Measurements from ENCODE around the gene CD52. TPM values are rescaled to one million over a fixed set of nuclear protein-coding genes. Genes with fewer than 3 reads are reported as not detected.
A peak's percentile ranks its signal among the peaks of the same experiment; 100 is the strongest.

CD52 gene
- total and polyA plus RNA-seq, 2 experiments from 2014 or later = 7.3 TPM; not detected in 1

DNA sequence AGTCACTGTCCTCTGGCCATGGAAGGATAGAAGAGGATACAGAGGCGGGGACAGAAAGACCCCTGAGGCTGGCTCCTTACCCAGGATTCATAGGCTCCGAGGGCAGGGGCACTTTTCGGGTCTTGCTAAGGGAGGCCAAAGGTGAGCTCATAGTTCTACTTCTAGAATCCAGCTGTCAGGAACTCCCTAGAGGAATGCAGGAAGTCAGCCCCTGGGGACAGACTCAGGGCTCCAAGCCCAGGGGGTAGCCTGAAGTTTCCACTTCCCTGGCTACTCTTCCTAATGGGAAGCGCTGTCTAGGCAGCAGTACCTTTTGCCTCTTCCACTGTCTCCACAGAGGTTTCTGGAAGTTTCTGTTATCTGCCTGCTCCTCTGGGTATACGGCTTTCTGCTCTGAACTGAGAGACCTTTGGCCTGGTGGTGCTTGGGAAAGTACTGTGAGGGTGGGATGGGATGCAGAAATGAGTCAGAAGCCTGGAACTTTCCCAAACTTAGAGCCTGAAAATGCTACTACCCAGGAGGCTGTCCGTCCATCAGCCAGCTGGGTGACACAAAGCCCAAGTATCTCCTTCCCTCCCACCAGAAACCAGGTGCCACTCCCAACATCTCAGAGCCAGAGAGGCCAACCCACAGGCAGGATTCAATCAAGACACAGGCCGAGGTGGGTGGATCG, 14.9 kb upstream of the CD52 start:
- no peak overlapping the region for H3K4me3 Mint-ChIP-seq
- Histone ChIP-seq H4K20me1 (replicated peaks; ENCODE audit: insufficient read depth) (no peaks in the 10 kb centered on the region), H3K4me2 (no peak overlapping the region), H3K79me2 (replicated peaks; ENCODE audit: insufficient read depth) (0 out of 2 replicates have a peak, but pooled peaks cover 9% of the 10 kb centered on the region), H3K4me1 (ENCODE audit: insufficient read depth) (peaks cover 10% of the 10 kb centered on the region), H2AFZ (no peak overlapping the region), H3K36me3 (ENCODE audit: insufficient read depth) (no peaks in the 10 kb centered on the region), H3K9me2 (ENCODE audit: insufficient read depth) (no peaks in the 10 kb centered on the region), H3K27ac (ENCODE audit: low read depth) (no peak overlapping the region), H3K27me3 (ENCODE audit: insufficient read depth) (no peaks in the 10 kb centered on the region), H3F3A (replicated peaks; ENCODE audit: low read depth) (0 out of 2 replicates have a peak, but pooled peaks cover 5% of the 10 kb centered on the region), H3K4me3 (no peak overlapping the region)
- ATAC-seq (no peak), DNase-seq (ENCODE audit: low spot score) (peak; percentile 28)
- no peak overlapping the region for H3K27ac Mint-ChIP-seq
- no peaks in the 10 kb centered on the region for H3K9me3 Mint-ChIP-seq
- no peaks in the 10 kb centered on the region for H3K36me3 Mint-ChIP-seq (ENCODE audit: low read depth)
- H3K4me1 Mint-ChIP-seq = peaks cover 16% of the 10 kb centered on the region; the same call in 2 of the 3 replicates
- TF ChIP-seq, protein P1, sequence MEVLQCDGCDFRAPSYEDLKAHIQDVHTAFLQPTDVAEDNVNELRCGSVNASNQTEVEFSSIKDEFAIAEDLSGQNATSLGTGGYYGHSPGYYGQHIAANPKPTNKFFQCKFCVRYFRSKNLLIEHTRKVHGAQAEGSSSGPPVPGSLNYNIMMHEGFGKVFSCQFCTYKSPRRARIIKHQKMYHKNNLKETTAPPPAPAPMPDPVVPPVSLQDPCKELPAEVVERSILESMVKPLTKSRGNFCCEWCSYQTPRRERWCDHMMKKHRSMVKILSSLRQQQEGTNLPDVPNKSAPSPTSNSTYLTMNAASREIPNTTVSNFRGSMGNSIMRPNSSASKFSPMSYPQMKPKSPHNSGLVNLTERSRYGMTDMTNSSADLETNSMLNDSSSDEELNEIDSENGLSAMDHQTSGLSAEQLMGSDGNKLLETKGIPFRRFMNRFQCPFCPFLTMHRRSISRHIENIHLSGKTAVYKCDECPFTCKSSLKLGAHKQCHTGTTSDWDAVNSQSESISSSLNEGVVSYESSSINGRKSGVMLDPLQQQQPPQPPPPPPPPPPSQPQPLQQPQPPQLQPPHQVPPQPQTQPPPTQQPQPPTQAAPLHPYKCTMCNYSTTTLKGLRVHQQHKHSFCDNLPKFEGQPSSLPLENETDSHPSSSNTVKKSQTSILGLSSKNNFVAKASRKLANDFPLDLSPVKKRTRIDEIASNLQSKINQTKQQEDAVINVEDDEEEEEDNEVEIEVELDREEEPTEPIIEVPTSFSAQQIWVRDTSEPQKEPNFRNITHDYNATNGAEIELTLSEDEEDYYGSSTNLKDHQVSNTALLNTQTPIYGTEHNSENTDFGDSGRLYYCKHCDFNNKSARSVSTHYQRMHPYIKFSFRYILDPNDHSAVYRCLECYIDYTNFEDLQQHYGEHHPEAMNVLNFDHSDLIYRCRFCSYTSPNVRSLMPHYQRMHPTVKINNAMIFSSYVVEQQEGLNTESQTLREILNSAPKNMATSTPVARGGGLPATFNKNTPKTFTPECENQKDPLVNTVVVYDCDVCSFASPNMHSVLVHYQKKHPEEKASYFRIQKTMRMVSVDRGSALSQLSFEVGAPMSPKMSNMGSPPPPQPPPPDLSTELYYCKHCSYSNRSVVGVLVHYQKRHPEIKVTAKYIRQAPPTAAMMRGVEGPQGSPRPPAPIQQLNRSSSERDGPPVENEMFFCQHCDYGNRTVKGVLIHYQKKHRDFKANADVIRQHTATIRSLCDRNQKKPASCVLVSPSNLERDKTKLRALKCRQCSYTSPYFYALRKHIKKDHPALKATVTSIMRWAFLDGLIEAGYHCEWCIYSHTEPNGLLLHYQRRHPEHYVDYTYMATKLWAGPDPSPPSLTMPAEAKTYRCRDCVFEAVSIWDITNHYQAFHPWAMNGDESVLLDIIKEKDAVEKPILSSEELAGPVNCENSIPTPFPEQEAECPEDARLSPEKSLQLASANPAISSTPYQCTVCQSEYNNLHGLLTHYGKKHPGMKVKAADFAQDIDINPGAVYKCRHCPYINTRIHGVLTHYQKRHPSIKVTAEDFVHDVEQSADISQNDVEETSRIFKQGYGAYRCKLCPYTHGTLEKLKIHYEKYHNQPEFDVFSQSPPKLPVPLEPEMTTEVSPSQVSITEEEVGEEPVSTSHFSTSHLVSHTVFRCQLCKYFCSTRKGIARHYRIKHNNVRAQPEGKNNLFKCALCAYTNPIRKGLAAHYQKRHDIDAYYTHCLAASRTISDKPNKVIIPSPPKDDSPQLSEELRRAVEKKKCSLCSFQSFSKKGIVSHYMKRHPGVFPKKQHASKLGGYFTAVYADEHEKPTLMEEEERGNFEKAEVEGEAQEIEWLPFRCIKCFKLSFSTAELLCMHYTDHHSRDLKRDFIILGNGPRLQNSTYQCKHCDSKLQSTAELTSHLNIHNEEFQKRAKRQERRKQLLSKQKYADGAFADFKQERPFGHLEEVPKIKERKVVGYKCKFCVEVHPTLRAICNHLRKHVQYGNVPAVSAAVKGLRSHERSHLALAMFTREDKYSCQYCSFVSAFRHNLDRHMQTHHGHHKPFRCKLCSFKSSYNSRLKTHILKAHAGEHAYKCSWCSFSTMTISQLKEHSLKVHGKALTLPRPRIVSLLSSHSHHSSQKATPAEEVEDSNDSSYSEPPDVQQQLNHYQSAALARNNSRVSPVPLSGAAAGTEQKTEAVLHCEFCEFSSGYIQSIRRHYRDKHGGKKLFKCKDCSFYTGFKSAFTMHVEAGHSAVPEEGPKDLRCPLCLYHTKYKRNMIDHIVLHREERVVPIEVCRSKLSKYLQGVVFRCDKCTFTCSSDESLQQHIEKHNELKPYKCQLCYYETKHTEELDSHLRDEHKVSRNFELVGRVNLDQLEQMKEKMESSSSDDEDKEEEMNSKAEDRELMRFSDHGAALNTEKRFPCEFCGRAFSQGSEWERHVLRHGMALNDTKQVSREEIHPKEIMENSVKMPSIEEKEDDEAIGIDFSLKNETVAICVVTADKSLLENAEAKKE (CRISPR knock-in tag; IDR thresholded peaks at IDR 0.05) = no peak
- TF ChIP-seq POLR2AphosphoS5 (IDR thresholded peaks at IDR 0.05; ENCODE audit: low read depth) (no peak), CREB1 (CRISPR knock-in tag; IDR thresholded peaks at IDR 0.05; ENCODE audit: low read depth) (no peak), EZH2 (IDR thresholded peaks at IDR 0.05; ENCODE audit: low read depth, unreplicated experiment) (no peak), STAT1 (IDR thresholded peaks at IDR 0.05; ENCODE audit: unreplicated experiment) (no peak), ZNF114 (CRISPR knock-in tag; IDR thresholded peaks at IDR 0.05) (no peak)
- TF ChIP-seq, protein P2, sequence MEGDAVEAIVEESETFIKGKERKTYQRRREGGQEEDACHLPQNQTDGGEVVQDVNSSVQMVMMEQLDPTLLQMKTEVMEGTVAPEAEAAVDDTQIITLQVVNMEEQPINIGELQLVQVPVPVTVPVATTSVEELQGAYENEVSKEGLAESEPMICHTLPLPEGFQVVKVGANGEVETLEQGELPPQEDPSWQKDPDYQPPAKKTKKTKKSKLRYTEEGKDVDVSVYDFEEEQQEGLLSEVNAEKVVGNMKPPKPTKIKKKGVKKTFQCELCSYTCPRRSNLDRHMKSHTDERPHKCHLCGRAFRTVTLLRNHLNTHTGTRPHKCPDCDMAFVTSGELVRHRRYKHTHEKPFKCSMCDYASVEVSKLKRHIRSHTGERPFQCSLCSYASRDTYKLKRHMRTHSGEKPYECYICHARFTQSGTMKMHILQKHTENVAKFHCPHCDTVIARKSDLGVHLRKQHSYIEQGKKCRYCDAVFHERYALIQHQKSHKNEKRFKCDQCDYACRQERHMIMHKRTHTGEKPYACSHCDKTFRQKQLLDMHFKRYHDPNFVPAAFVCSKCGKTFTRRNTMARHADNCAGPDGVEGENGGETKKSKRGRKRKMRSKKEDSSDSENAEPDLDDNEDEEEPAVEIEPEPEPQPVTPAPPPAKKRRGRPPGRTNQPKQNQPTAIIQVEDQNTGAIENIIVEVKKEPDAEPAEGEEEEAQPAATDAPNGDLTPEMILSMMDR (conservative IDR thresholded peaks at IDR 0.05; ENCODE audit: low read depth in 2 of 2) = no peak
- TF ChIP-seq, protein P3, sequence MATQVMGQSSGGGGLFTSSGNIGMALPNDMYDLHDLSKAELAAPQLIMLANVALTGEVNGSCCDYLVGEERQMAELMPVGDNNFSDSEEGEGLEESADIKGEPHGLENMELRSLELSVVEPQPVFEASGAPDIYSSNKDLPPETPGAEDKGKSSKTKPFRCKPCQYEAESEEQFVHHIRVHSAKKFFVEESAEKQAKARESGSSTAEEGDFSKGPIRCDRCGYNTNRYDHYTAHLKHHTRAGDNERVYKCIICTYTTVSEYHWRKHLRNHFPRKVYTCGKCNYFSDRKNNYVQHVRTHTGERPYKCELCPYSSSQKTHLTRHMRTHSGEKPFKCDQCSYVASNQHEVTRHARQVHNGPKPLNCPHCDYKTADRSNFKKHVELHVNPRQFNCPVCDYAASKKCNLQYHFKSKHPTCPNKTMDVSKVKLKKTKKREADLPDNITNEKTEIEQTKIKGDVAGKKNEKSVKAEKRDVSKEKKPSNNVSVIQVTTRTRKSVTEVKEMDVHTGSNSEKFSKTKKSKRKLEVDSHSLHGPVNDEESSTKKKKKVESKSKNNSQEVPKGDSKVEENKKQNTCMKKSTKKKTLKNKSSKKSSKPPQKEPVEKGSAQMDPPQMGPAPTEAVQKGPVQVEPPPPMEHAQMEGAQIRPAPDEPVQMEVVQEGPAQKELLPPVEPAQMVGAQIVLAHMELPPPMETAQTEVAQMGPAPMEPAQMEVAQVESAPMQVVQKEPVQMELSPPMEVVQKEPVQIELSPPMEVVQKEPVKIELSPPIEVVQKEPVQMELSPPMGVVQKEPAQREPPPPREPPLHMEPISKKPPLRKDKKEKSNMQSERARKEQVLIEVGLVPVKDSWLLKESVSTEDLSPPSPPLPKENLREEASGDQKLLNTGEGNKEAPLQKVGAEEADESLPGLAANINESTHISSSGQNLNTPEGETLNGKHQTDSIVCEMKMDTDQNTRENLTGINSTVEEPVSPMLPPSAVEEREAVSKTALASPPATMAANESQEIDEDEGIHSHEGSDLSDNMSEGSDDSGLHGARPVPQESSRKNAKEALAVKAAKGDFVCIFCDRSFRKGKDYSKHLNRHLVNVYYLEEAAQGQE (IDR thresholded peaks at IDR 0.05; ENCODE audit: unreplicated experiment) = no peak
- H3K27me3 Mint-ChIP-seq (ENCODE audit: insufficient read depth, low read depth, poor library complexity) = peaks cover 5% of the 10 kb centered on the region
